Embryonic facial prominence (tissue), 1 donor: Measurements from ENCODE around the gene SUGP2.

Experiments
- DNase-seq: peaks from one replicate; pipeline ENCODE4 v3.0.0-alpha.2; 2016; ENCODE audit errors: extremely low spot score

Gene SUGP2

DNA sequence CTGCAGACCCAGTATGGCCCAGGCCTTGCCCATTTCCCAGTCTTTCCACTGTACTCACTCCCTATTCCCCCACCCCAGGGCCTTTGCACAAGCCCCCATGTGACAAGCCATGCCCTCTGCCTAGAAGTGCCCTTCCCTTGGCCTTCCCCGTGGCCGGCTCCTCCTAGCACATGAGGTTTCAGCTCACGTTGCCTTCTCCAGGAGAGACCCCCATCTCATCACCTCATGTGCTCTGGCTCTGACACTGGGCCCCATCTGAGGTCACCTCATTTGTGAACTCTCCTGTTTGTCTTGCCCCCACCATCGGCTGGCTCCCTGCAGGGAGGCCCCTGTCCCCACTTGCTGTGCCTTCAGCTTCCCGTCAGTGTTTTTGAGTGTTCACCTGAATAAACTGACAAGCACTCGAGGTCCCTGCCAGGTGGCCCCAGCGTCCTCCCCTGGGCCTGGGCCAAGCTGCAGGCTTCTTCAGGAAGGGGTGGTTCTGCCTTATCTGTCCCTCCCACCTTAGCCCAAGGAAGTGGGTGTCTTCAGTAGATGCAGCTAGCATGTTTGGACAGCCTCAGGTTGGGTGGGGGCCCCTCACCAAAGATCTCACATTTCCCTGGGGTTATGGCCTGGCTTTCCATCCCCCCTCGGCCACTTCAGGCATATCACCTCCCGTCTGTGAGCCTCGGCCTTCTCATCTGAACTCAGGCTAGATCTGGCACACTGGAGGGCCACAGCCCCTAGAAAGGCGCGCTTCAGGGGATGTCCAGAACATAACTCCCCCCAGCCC is 26.7 kb upstream of the SUGP2 start:
- DNase-seq, result no peak

- DNase-seq, result no peak
Measured at GRCh38 chr19:19059018-19059836, 25.9 kb upstream of the SUGP2 start.

DNA sequence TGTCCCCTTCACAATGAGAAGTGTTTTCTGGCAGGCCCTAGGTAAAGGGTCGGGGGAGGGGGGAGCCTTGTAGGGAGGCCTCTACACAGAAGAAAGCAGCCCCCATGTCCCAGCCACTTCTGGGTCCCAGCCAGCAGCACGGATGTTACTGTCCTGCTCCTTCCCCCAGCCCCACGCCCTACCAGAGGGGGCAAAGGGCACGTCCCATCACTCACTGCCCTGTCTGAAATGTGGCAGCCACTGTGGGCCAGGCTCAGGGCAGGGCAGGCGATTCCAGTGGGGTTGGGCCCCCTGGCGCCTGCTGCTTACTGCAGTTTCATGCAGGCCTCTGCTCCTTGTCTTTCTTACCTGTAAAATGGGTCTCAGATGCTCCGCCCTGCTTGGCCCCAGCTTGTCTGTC is 24.4 kb upstream of the SUGP2 start:
- no peak for DNase-seq

GRCh38 chr19:19057317-19057716 is 24.0 kb upstream of the SUGP2 start:
- DNase-seq, result no peak

GRCh38 chr19:19056636-19057275 is 23.4 kb upstream of the SUGP2 start:
- DNase-seq, result no peak

GRCh38 chr19:19055701-19056100 is 22.4 kb upstream of the SUGP2 start:
- DNase-seq, result no peak

DNA sequence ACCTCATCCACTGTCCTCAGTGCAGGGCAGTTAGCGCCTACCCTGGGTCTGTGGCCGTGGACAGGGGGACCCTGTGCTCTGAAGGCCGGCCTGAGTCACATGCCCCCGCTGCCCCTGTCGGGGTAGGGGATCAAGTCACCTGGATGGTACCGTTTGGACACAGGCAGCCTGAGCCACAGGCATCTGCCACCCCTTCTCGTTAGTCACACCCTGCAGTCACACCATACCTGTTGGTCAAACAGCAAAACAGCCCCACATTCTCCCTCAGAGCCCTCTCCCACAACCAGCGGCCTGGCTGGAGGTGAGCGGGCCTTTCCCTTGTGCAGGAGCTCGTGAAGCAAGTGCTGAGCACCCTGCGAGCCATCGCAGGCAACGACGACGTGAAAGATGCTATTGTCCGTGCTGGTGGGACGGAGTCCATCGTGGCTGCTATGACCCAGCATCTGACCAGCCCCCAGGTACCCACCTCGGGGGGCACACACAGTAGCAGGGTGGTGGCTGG is 21.7 kb upstream of the SUGP2 start:
- no peak for DNase-seq

DNA sequence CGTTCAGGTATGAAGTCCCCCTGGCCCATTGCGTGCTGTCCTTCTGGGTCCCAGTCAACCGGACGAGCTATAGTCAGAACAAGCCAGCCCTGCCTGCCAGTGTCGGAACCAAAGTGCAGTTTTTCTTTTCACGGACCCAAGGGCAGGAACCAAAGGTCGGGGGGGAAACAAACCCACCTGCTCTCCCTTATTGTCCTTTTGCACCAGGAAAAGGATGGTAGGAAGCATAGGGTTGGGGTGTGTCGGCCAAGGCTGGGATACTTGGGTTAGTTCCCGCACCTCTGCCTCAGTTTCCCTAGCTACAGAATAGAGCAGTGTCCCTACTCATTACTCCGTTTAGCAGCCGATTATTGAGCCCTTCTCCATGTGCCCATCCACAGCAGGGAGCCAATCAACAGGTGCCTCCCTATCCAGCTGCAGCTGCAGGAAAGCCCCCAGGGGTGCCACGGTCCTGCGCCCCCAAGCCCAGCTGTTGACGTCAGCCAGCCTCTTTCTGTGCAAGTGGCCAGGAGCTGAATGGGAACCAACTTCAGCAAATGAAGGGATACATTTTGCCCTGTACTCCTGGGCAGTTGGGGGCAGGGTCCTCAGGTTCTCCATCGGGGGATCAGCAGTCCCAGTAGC is 21.1 kb upstream of the SUGP2 start:
- DNase-seq, result no peak

GRCh38 chr19:19053508-19054314 is 20.4 kb upstream of the SUGP2 start:
- no peak for DNase-seq

DNA sequence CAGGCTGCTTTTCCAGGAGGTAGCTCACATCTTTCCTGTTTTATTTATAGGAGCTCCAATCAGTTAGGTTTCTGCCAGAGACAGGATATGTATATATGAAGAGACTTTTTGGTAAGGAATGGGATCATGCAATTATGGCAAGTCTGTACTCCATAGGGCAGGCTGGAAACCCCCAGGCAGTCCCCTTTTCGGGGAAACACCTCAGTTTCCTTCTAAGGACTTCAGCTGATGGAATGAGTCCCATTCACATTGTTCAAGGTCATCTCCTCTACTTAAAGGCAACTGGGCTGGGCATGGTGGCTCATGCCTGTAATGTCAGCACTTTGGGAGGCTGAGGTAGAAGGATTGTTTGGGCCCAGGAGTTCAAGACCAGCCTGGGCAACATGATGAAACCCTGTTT is 19.6 kb upstream of the SUGP2 start:
- DNase-seq, result no peak

GRCh38 chr19:19051478-19052213 is 18.3 kb upstream of the SUGP2 start:
- DNase-seq, result no peak

GRCh38 chr19:19050731-19051130 is 17.4 kb upstream of the SUGP2 start:
- DNase-seq, result no peak

GRCh38 chr19:19050104-19050503 is 16.8 kb upstream of the SUGP2 start:
- no peak for DNase-seq

- no peak for DNase-seq
Measured at GRCh38 chr19:19049406-19049805, 16.1 kb upstream of the SUGP2 start.

DNA sequence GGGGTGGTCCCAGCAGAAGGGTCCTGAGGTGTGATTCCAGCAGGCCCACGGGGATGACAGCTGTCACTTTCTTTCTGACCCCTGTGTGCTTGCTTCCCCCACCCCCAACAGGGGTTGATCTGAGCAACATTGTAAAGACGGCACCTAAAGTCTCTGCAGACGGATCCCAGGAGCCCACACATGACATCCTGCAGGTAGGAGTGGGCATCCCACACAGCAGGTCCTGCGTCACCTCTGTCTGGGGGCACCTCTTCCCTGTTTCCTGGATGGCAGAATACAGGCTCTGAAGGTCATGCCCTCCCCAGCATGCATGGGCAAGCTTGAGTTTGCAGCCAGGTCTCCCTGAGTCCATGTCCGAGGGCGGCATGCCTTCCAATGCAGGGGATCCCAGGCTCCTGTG is 10.6 kb upstream of the SUGP2 start:
- DNase-seq, result no peak

DNA sequence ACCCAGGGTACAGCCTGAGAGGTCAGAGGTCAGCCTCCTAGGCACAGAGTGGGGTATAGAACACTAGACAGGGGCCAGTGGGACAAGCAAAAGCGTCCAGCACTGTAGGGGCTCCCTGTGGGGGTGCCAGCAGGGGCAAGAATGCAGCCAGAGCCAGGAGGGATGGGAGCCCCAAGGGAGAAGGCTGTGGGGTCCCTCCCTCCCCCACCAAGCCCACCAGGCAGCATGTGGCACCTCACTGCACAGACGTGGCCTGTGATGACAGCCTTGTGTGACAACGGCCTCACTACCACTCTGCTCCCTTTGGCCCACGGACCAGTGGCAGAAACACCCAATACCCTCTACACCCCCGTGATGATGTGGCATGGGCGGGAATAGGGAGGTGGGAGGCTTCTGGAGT is 10.2 kb upstream of the SUGP2 start:
- DNase-seq, result no peak

DNA sequence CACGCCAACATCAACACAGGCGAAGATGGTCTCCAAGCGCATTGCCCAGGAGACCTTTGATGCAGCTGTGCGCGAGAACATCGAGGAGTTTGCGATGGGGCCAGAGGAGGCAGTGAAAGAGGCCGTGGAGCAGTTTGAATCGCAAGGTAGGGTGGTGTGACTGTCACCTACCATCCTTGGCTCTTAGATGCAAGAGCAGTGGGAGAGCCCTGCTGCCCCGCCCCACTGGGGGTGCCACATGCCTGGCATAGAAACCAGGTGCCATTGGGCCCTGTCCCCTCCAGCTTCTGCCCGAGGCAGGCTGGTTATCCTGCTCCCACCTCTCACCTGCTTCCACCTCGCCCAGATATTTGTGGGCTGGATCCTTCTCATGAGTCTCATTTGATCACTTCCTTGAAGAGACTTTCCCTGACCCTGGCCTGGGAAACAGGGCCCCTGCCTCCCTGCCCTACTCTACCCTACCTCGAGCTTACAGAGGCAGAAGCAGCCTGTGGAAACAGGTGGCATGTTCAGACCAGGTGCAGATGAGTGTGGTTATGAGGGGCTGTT is 9.5 kb upstream of the SUGP2 start:
- no peak for DNase-seq

GRCh38 chr19:19040417-19040816 is 7.1 kb upstream of the SUGP2 start:
- no peak for DNase-seq

DNA sequence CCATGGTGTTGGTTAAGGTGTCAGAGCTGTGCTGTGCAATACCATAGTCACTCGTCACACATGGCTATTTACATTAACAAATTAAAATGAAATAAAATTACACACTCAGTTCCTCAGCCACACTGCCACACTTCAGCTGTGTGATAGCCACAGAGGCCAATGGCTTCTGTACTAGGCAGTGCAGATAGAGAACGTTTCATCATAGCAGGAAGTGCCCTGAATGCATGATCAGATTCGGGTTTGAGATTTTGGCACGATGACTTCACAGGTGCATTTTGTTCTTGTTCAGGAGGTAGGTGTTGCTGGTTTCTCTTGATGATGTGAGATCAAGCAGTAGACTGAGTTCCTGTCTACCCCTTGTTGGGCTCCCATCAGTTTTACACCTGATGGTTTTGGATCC is 6.6 kb upstream of the SUGP2 start:
- DNase-seq, result no peak

- no peak for DNase-seq
Measured at GRCh38 chr19:19034204-19034624, 897 bp upstream of the SUGP2 start.

DNA sequence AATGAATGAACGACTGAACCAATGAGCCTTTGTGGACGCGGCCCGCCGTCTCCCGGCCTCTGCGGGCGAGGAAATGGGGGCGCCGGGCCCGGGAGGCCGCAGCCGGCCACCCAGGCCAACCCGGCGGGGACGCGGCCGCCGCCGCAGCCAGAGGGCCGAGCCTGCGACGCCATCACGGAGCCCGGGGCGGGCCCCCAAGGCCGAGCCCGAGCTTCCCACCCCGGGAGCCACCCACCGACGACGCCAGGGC is 216 bp downstream of the SUGP2 start:
- no peak for DNase-seq
